Stomach smooth muscle (tissue), 2 donors: ENCODE results near the gene DALRD3.
"Not testable (repeated sequence)": the region's sequence is repeated elsewhere in the genome, so short reads cannot be mapped to it uniquely, and the experiment has no call there.

ENCODE experiments used
- H3K27ac ChIP-seq: one replicate; pipeline ENCODE4 v1.7.0; 2013; ENCODE audit warnings: mild to moderate bottlenecking, low read length, inconsistent platforms
- H3K27me3 ChIP-seq, 2 donors: one replicate each; pipeline ENCODE4 v1.7.0; 2013; ENCODE audit warnings: low read length in 2 of 2; ENCODE audit not compliant: insufficient read depth in 2 of 2, control insufficient read depth in 1 of 2
- H3K36me3 ChIP-seq, 2 donors: one replicate each; pipeline ENCODE4 v1.7.0; 2013; ENCODE audit warnings: low read length in 2 of 2; ENCODE audit not compliant: control insufficient read depth in 2 of 2, insufficient read depth in 2 of 2
- H3K4me1 ChIP-seq: one replicate; pipeline ENCODE4 v1.7.0; 2013; ENCODE audit warnings: low read length; ENCODE audit not compliant: control insufficient read depth, insufficient read depth
- H3K4me3 ChIP-seq, 2 donors: one replicate each; pipeline ENCODE4 v1.7.0; 2013; ENCODE audit warnings: low read length in 2 of 2
- H3K9ac ChIP-seq, 2 donors: one replicate each; pipeline ENCODE4 v1.7.0; 2013; ENCODE audit warnings: low read length in 2 of 2, mild to moderate bottlenecking in 1 of 2
- H3K9me3 ChIP-seq, 2 donors: one replicate each; pipeline ENCODE4 v1.7.0; 2013; ENCODE audit warnings: low read length in 2 of 2; ENCODE audit not compliant: control insufficient read depth in 2 of 2
- donor health status: healthy.
- donor health status: Pancreatic carcinoma.

DALRD3 gene

GRCh38 chr3:49013738-49014660 lies 4.4 kb downstream of the DALRD3 start:
- Histone ChIP-seq H3K4me3 (no peak overlapping the region), H3K9ac (no peak overlapping the region), H3K4me1 (peaks cover 33% of the 10 kb centered on the region), H3K27ac (no peak overlapping the region), H3K36me3 (peaks cover 37 to 43% of the 10 kb centered on the region in 2 donors), H3K9me3 (no peaks in the 10 kb centered on the region), H3K27me3 (no peaks in the 10 kb centered on the region)

- Histone ChIP-seq H3K4me3 (no peak overlapping the region), H3K9ac (no peak overlapping the region), H3K4me1 (peaks cover 29% of the 10 kb centered on the region), H3K27me3 (no peaks in the 10 kb centered on the region), H3K36me3 (peaks cover 37 to 43% of the 10 kb centered on the region in 2 donors), H3K27ac (no peak overlapping the region), H3K9me3 (no peaks in the 10 kb centered on the region)
Measured at GRCh38 chr3:49013113-49013737, 5.2 kb downstream of the DALRD3 start.

GRCh38 chr3:49012441-49013017 lies 5.9 kb downstream of the DALRD3 start:
- no peak overlapping the region for H3K9ac ChIP-seq
- peaks cover 37 to 43% of the 10 kb centered on the region in 2 donors for H3K36me3 ChIP-seq
- no peaks in the 10 kb centered on the region for H3K27me3 ChIP-seq
- no peak overlapping the region for H3K27ac ChIP-seq
- no peaks in the 10 kb centered on the region for H3K9me3 ChIP-seq
- peaks cover 27% of the 10 kb centered on the region for H3K4me1 ChIP-seq
- H3K4me3 ChIP-seq = no peak overlapping the region

GRCh38 chr3:49009396-49009795 lies 9.0 kb downstream of the DALRD3 start:
- H3K9ac ChIP-seq = no peak overlapping the region
- H3K27me3 ChIP-seq = no peaks in the 10 kb centered on the region
- no peak overlapping the region for H3K27ac ChIP-seq
- peaks cover 16 to 23% of the 10 kb centered on the region in 2 donors for H3K36me3 ChIP-seq
- no peaks in the 10 kb centered on the region for H3K9me3 ChIP-seq
- no peak overlapping the region for H3K4me3 ChIP-seq
- peaks cover 28% of the 10 kb centered on the region for H3K4me1 ChIP-seq

GRCh38 chr3:49008627-49009026 lies 9.8 kb downstream of the DALRD3 start:
- not testable (repeated sequence) for H3K9me3 ChIP-seq, H3K9ac ChIP-seq, H3K27me3 ChIP-seq
- Histone ChIP-seq H3K36me3 (peaks cover 13 to 18% of the 10 kb centered on the region in 2 donors), H3K4me1 (peaks cover 28% of the 10 kb centered on the region), H3K27ac (peak overlapping the region; percentile 97), H3K4me3 (peak overlapping the region in 1 of 2 donors; percentile 95)

- Histone ChIP-seq H3K27ac (peak overlapping the region; percentile 97), H3K4me3 (peak overlapping the region; percentile 90 to 95), H3K9ac (peak overlapping the region; percentile 92 to 94), H3K27me3 (no peaks in the 10 kb centered on the region), H3K36me3 (peaks cover 9 to 17% of the 10 kb centered on the region in 2 donors), H3K4me1 (peaks cover 26% of the 10 kb centered on the region), H3K9me3 (no peaks in the 10 kb centered on the region)
Measured at GRCh38 chr3:49007771-49008528, 10.4 kb downstream of the DALRD3 start.

- H3K27me3 ChIP-seq = no peaks in the 10 kb centered on the region
- peaks cover 5 to 11% of the 10 kb centered on the region in 2 donors for H3K36me3 ChIP-seq
- H3K27ac ChIP-seq = peak within 1 kb of the TSS; percentile 97
- H3K9ac ChIP-seq = peak within 1 kb of the TSS; percentile 92 to 94
- peaks cover 18% of the 10 kb centered on the region for H3K4me1 ChIP-seq
- peak within 1 kb of the TSS; percentile 90 to 95 for H3K4me3 ChIP-seq
- H3K9me3 ChIP-seq = no peaks in the 10 kb centered on the region
Measured at GRCh38 chr3:49007068-49007770, 11.2 kb downstream of the DALRD3 start, which contains the start of gene WDR6. Gene WDR6, plus strand, starts transcription at chr3:49007391. Its CDS starts 41 bp downstream, at chr3:49007432.

GRCh38 chr3:49006408-49007067 lies 11.8 kb downstream of the DALRD3 start:
- H3K9me3 ChIP-seq = no peaks in the 10 kb centered on the region
- H3K4me3 ChIP-seq = peak overlapping the region; percentile 90 to 95
- H3K4me1 ChIP-seq = peaks cover 18% of the 10 kb centered on the region
- H3K36me3 ChIP-seq = peaks cover 0 to 7% of the 10 kb centered on the region in 2 donors
- H3K9ac ChIP-seq = peak overlapping the region; percentile 91 to 94
- H3K27me3 ChIP-seq = no peaks in the 10 kb centered on the region
- H3K27ac ChIP-seq = peak overlapping the region; percentile 97

GRCh38 chr3:49005998-49006397 lies 12.4 kb downstream of the DALRD3 start:
- Histone ChIP-seq H3K27me3 (no peaks in the 10 kb centered on the region), H3K27ac (peak overlapping the region; percentile 97), H3K9me3 (no peaks in the 10 kb centered on the region), H3K4me3 (peak overlapping the region in 1 of 2 donors; percentile 95), H3K9ac (peak overlapping the region; percentile 91 to 94), H3K36me3 (peaks cover 0 to 7% of the 10 kb centered on the region in 2 donors), H3K4me1 (peaks cover 18% of the 10 kb centered on the region)
